K562 (cell line): ENCODE data around the gene MRPL9. TPM values are rescaled to one million over a fixed set of nuclear protein-coding genes. Genes with fewer than 3 reads are reported as not detected.

Source experiments
- GATA2 ChIP-seq: sonication (generic); formaldehyde crosslinking; IDR thresholded peaks from 2 replicates; pipeline ENCODE4 v1.4.0; 2020; ENCODE audit warnings: mild to moderate bottlenecking, missing genetic modification reagents
- GATAD2B ChIP-seq: fragments of 450-650 bp; IDR thresholded peaks from 2 replicates; pipeline ENCODE4 v1.6.1; 2017; ENCODE audit warnings: mild to moderate bottlenecking, borderline replicate concordance
- JUND ChIP-seq, 2 experiments: IDR thresholded peaks; 2 replicates in 1 of 2; 3 replicates in 1 of 2; pipeline ENCODE4 v1.6.1; 2011; ENCODE audit warnings: borderline replicate concordance in 2 of 2, low read depth in 2 of 2, low read length in 2 of 2, improper control_type of control experiment in 1 of 2, missing biosample characterization in 1 of 2, missing genetic modification characterization in 1 of 2, missing genetic modification reagents in 1 of 2
- L3MBTL2 ChIP-seq: fragments of 450-650 bp; IDR thresholded peaks from 2 replicates; pipeline ENCODE4 v1.6.1; 2016; ENCODE audit warnings: mild to moderate bottlenecking, moderate library complexity
- MAX ChIP-seq: sonication (generic); formaldehyde crosslinking; IDR thresholded peaks from 2 replicates; pipeline ENCODE4 v1.9.0; 2022; ENCODE audit warnings: mild to moderate bottlenecking, missing genetic modification reagents
- MCM3 ChIP-seq: fragments of 450-650 bp; IDR thresholded peaks from 2 replicates; pipeline ENCODE4 v1.6.1; 2016
- MITF ChIP-seq: IDR thresholded peaks from 2 replicates; pipeline ENCODE4 v1.6.1; 2014; ENCODE audit warnings: antibody characterized with exemption
- POLR2AphosphoS2 ChIP-seq: IDR thresholded peaks from 2 replicates; pipeline ENCODE4 v1.6.1; 2012; ENCODE audit warnings: low read length, improper control_type of control experiment
- RBFOX2 ChIP-seq: fragments of 200-400 bp; formaldehyde crosslinking; IDR thresholded peaks from 2 replicates; pipeline ENCODE4 v1.6.1; 2017; ENCODE audit warnings: low read depth, mild to moderate bottlenecking, low read length, moderate library complexity
- RCOR1 ChIP-seq, 2 experiments: IDR thresholded peaks; 2 replicates each; pipeline ENCODE4 v1.6.1; 2012; ENCODE audit warnings: low read depth in 2 of 2, low read length in 2 of 2, borderline replicate concordance in 1 of 2, improper control_type of control experiment in 1 of 2
- SIX5 ChIP-seq, 2 experiments: IDR thresholded peaks; 2 replicates each; pipeline ENCODE4 v1.6.1; 2011; ENCODE audit warnings: low read length in 2 of 2, borderline replicate concordance in 1 of 2, low read depth in 1 of 2, mild to moderate bottlenecking in 1 of 2, moderate library complexity in 1 of 2; ENCODE audit not compliant: insufficient read depth in 1 of 2
- TAF15 ChIP-seq: fragments of 200-400 bp; formaldehyde crosslinking; IDR thresholded peaks from 2 replicates; pipeline ENCODE4 v1.6.1; 2017; ENCODE audit warnings: mild to moderate bottlenecking, low read depth, low read length, moderate library complexity
- TRIM28 ChIP-seq: fragments of 450-650 bp; IDR thresholded peaks from 2 replicates; pipeline ENCODE4 v1.6.1; 2017
- ZBTB17 ChIP-seq: fragments of 450-650 bp; formaldehyde crosslinking; IDR thresholded peaks from 2 replicates; pipeline ENCODE4 v1.4.0; 2020; ENCODE audit warnings: mild to moderate bottlenecking
- ZEB2 ChIP-seq: fragments of 450-650 bp; IDR thresholded peaks from 2 replicates; pipeline ENCODE4 v1.6.1; 2016
- ZNF277 ChIP-seq: fragments of 250-450 bp; sonication (Bioruptor Pico); IDR thresholded peaks from 2 replicates; pipeline ENCODE4 v1.8.0; 2022; ENCODE audit warnings: inconsistent platforms, mild to moderate bottlenecking, moderate library complexity, borderline replicate concordance
- ZNF280B ChIP-seq: fragments of 250-450 bp; sonication (Bioruptor Pico); IDR thresholded peaks from 2 replicates; pipeline ENCODE4 v1.5.1; 2021; ENCODE audit warnings: mild to moderate bottlenecking
- ZNF444 ChIP-seq: fragments of 250-450 bp; sonication (Bioruptor Pico); IDR thresholded peaks from 2 replicates; pipeline ENCODE4 v1.4.0; 2020; ENCODE audit warnings: mild to moderate bottlenecking, moderate library complexity
- ZNF707 ChIP-seq: fragments of 250-450 bp; sonication (Bioruptor Pico); conservative IDR thresholded peaks from 2 replicates; pipeline ENCODE4 v1.8.0; 2022; ENCODE audit warnings: inconsistent platforms, mild to moderate bottlenecking, moderate library complexity
- polyA plus RNA-seq, 8 experiments: library from polyadenylated mRNA; depleted of rRNA in 4 of 8; stranded (reverse) in 5 of 8; unstranded in 3 of 8; fragments of >200 nt; fragmentation: Nextera tagmentation in 2 of 8; fragmentation: Illumina TruSeq in 1 of 8; extraction: Ambion mirVana in 2 of 8; extraction: Trizol in 1 of 8; gene quantifications; 2 replicates each; pipeline versions ENCODE4 v1.2.1 to v1.2.3, GENCODE V29; 2011 to 2014; ENCODE audit warnings: inconsistent platforms in 1 of 8, missing spikeins in 1 of 8
- total RNA-seq, 7 experiments: library from RNA; depleted of rRNA in 6 of 7; stranded (reverse); fragments of >200 nt in 6 of 7; fragmentation: Illumina TruSeq in 2 of 7; extraction: Trizol in 2 of 7; gene quantifications; 2 replicates each; pipeline versions ENCODE4 v1.2.1 to v1.2.3, GENCODE V29; 2011 to 2021; ENCODE audit warnings: low replicate concordance in 1 of 7
- TF ChIP-seq, protein P1 (sequence below): IDR thresholded peaks from 2 replicates; pipeline ENCODE4 v1.6.1; 2016; ENCODE audit warnings: missing genetic modification characterization, missing compliant biosample characterization

MRPL9 gene
- total and polyA plus RNA-seq, 9 of the 15 experiments (the other 6 are each of a cell fraction or from before 2014, with no cell fraction given) = 38.0 to 162 (median 111) TPM

DNA sequence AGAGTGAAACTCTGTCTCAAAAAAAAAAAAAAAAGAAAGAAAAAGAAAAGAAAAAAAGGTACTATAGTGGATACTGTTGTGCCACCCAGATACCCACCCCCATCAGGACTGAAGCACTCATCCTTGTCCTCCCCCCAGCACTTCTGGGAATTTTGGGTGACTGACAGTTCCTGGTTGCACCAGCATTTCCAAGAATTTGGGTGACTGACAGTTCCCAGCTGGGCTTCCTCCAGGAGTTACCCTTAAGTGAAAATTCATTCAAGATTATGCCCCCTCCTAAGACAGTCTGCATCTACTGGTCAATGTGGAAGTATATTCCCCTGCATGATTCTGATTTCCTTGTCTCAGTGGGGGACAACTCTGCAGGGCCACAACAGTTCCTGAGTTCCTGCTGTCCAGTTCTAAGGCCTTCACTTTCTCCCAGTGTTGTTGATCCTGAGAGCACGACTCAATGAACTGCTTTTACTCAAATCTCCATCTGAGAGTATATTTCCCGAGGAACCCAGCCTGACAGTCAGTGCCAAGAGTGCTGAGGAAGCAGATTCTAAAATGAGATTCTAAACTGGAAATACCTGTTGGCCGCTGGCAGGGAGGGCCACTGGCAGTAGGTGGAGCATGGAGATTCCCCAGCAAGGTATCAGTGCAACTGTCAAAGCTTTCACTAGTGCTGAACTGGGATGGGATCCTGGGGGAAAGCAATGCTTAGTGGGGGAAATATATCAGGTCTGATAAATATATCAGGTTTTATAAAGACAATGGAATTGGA is 23.5 kb downstream of the MRPL9 start (continued):
- TF ChIP-seq ZNF444 (CRISPR knock-in tag) = no peak
- TF ChIP-seq ZBTB17 (CRISPR knock-in tag) = no peak
- TF ChIP-seq GATAD2B = no peak
- TF ChIP-seq MCM3 = no peak
- no peak for TF ChIP-seq MAX (CRISPR knock-in tag)
- no peak for TF ChIP-seq TRIM28
- no peak for TF ChIP-seq SIX5 (IDR thresholded peaks at IDR 0.05; ENCODE audit: borderline replicate concordance in 1 of 2, insufficient read depth in 1 of 2, low read depth in 1 of 2, low read length in 2 of 2)
- no peak for TF ChIP-seq RBFOX2
- no peak for TF ChIP-seq ZNF277
- TF ChIP-seq ZNF707 (CRISPR knock-in tag) = no peak
- TF ChIP-seq, protein P1, sequence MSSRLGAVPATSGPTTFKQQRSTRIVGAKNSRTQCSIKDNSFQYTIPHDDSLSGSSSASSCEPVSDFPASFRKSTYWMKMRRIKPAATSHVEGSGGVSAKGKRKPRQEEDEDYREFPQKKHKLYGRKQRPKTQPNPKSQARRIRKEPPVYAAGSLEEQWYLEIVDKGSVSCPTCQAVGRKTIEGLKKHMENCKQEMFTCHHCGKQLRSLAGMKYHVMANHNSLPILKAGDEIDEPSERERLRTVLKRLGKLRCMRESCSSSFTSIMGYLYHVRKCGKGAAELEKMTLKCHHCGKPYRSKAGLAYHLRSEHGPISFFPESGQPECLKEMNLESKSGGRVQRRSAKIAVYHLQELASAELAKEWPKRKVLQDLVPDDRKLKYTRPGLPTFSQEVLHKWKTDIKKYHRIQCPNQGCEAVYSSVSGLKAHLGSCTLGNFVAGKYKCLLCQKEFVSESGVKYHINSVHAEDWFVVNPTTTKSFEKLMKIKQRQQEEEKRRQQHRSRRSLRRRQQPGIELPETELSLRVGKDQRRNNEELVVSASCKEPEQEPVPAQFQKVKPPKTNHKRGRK (tag) = no peak
- no peak for TF ChIP-seq RCOR1 (IDR thresholded peaks at IDR 0.05; ENCODE audit: borderline replicate concordance in 1 of 2, low read depth in 2 of 2, low read length in 2 of 2)
- TF ChIP-seq TAF15 = no peak
- no peak for TF ChIP-seq GATA2
- TF ChIP-seq L3MBTL2 = no peak
- TF ChIP-seq MITF = no peak
- no peak for TF ChIP-seq ZEB2
- TF ChIP-seq JUND (IDR thresholded peaks at IDR 0.05; ENCODE audit: borderline replicate concordance, low read depth, low read length) = peak; percentile 47; the same call in 1 of the 2 replicates
- peak; percentile 56; the same call in 1 of the 3 replicates for TF ChIP-seq JUND (tag; IDR thresholded peaks at IDR 0.05; ENCODE audit: borderline replicate concordance, low read depth, low read length)
- TF ChIP-seq ZNF280B (CRISPR knock-in tag) = no peak
- TF ChIP-seq POLR2AphosphoS2 = no peak
